Activated CD8-positive, alpha-beta memory T cell treated with anti-CD3 and anti-CD28 coated beads, Interleukin-2, amount 50 U/mL, for 1 hour (primary cell): ENCODE results near the gene MDM1.

Experiments used
- DNase-seq: peaks from one replicate; pipeline ENCODE4 v3.0.0-alpha.2; 2020; ENCODE audit errors: extremely low read depth

Gene MDM1

DNA sequence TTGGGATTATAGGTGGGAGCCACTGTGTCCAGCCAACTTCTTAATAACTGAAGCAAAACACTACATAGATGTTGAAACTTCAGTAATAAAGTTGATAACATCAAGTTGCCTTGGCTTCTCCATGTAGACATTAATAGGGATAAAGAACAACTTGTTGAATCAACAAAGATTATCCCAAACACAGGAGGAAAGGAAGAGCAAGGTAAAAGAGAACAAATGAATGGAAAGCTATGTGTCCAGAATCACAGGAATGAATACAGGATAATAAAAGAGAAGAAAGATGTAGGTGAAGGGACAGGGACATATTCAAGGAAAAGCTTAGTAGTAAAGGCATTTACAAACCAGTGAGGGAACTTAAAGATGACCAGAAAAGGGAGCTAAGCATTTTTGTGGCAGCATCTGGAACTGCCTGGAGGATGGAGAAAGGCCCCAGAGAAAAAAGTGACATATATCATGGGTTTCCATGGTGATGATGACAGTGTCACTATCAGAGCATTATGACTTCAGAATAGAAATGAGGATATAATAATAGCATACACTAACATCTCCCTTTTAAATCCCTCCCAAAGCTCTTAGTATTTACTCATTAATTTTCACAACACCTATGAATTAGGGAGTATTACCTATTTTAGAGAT lies 24.0 kb upstream of the MDM1 start:
- DNase-seq: no peak

DNA sequence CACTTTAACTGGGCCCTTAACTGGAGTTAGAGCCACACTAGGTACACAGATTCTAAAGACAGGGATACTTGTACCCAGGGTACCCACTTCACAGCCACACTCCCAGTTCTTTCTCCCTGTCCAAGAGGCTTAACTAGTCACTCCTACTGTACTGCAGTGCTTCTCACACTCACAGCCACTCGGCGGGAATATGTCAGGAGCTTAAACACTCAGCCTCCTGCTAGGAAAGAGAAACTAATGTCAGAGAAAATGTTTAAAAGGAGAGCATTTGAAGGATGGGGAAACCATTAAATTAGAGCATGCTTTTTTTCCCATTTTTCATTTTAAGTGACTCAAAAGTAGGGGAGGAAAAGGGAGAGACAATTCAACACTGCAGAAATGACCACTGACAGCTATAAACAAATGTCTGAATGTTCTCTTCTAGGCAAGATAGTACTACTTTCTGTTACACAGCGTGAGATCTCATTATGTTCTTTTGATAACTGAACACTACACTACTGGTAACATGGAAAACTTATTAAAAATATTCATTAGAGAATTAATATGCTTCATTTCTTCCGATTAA lies 22.9 kb upstream of the MDM1 start:
- DNase-seq: no peak

DNA sequence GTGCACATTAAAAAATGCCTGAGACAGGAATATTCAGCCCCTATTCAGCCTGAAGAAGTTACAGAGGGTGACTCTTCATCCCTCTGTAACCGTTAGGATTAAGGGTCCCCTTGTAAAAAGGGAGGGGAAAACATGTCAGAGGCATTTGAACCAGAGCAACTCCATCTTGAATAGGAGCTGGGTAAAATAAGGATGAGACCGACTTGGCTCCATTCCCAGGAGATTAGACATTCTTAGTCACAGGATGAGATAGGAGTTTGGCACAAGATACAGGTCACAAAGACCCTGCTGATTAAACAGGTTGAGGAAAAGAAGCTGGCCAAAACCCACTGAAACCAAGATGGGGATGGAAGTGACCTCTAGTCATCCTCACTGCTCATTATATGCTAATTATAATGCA lies 19.9 kb upstream of the MDM1 start:
- DNase-seq: no peak

DNA sequence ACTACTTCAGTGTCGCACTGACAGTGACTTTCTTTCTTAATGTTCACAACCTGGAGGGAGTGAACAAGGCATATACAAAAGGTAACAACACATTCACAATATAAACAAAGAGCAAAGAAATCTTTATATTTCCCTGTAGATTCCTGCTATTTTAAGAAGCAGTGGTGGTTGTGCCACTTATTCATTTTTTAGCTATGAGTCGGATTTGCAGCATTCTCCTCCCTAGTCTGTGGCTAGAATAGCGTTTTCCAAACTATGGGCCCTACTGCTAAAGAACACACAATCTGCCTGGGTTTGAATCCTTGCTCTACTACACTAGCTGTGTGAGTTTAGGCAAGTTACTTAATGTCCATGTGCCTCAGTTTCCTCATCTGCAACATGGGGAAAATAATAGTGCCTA lies 18.6 kb upstream of the MDM1 start:
- DNase-seq: no peak

DNA sequence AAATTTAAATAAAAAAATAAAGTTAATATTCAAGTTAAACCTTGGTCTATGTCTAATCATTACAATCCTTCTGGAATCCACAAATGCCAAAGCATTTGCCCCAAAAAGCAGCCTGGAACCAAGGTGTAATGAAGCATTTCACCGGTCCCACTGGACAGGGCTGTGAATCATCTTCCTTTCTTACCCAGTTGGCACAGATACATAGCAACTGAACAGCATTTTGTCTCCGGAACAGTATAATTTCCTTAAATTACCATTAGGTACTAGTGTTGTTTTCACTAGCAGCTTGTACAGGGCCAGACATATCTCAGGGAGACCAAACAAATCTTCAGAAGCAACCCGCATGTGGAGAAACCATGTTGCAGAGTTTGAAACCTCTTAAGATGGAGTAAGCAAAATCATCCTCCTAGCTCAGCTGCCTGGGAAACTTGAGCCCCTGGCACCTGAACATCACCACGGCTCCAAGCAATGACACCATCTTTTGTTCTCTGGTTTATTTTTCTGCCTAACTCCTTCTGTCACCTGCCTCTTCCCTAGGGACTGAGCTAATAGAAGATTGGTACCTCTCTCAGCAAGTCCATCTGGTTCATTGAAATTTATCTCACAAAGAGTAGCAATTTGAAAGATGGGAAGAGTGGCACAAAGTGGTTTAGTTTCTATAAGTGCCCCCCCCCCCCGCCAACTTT lies 17.9 kb upstream of the MDM1 start:
- DNase-seq: no peak

DNA sequence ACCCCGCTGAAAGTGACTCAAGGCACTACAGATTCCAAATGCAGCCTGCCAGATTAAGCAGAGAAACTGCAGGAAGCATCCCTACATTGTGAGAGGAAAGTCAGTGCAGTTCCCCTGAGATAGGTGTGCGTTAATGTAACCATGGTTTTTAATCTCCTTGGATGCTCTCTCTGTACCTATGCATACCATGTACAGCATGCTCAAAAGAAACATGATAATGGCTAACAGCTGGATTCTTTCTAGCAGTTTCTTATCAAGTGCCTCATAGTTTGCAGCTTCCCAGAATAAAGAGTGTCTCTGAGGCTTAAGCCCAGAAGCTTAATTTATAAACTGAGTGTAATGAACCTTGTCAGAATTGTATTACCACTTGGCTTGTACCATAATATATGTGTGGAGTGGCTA lies 17.1 kb upstream of the MDM1 start:
- DNase-seq: no peak

DNA sequence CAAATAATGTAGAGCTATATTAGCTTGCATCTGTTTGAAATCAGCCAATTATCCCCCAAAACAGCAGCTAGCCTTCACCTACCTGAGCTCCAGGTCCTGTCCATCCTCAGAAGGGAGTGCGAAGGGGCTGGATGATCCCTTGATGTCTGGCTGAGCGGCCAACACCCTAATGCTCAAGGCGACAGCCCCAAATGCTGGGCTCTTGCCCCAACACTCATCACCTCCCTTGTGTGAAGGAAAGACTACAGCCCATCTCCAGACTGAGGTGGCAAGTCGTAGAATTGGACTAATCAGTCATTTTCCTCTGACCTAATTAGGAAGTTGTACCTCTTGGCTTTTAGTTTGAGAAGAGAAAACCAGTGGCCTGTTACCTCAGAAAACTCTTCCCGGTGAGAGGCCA lies 16.3 kb upstream of the MDM1 start:
- DNase-seq: no peak

DNA sequence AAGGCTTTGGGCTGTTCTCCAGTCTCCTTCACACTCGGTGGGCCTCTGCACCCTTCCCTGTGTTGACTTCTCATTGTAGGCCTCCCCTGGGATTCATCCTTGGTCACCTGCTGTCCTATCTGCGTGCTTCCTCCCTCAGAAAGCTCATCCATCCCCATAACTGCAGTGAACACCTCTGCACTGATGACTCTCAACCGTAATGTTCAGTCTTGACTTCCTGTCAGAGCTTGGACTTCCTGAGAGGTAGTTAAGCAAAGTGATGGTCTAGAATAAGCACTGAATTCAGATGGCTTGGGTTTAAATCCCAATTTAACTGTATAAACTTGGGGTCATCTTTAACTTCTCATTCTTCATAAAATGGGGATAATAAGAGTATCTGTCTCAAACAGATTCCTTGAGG lies 13.6 kb upstream of the MDM1 start:
- no peak for DNase-seq

DNA sequence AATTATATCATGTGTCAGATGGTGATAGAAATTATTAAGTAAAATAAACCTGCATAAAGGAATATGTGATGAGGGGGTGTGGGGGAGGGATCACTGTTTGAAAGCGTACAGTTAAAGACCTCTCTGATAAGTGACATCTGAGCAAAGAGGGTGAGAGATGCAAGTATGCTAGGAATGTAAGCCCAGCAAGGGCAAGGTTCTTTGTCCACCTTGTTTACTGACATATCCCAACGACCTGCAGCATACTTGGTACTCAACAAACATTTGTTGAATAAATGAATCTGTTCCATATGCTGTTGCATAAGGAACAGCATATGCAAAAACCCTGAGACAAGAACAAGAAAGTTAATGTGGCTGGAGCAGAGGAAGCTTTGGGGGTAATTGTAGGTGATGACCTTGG lies 12.0 kb upstream of the MDM1 start:
- no peak for DNase-seq

DNA sequence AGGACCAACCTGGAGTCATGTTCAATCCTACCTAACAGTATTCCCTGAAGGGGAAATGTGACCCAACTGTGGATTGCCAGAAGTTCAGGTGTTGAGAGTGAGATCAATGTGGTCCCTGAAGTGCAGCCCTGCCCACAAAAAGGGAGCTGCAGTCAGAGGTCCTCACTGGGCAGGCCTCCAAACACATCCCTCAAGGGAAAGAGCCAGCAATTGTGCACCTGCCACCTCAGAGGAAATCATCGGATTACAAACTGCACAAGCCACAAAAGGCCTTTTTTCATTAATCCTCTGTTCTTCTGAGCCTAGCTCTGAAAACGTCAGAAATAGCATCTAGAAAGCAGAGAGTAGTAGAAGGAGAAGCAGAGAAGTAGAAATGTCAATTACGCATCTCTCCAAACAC lies 10.8 kb upstream of the MDM1 start:
- no peak for DNase-seq

DNA sequence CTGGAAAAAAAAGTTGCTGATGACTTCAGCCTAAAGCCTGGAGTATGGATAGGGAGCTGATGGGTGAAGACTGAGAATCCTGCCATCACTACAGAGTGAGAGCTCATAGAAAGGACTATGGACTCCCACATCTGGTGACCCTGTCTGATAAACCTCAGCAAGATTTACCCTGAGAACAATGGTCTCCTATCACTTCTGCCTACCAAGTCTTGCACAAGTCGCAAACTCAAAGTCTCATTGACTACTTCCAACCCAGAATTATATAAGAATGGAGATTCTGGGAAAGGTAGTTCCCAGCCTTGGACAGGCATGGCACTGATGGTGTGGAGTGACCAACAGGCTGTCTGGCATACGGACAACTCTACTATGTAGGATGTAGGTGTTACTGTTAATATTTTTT lies 9.7 kb upstream of the MDM1 start:
- no peak for DNase-seq

DNA sequence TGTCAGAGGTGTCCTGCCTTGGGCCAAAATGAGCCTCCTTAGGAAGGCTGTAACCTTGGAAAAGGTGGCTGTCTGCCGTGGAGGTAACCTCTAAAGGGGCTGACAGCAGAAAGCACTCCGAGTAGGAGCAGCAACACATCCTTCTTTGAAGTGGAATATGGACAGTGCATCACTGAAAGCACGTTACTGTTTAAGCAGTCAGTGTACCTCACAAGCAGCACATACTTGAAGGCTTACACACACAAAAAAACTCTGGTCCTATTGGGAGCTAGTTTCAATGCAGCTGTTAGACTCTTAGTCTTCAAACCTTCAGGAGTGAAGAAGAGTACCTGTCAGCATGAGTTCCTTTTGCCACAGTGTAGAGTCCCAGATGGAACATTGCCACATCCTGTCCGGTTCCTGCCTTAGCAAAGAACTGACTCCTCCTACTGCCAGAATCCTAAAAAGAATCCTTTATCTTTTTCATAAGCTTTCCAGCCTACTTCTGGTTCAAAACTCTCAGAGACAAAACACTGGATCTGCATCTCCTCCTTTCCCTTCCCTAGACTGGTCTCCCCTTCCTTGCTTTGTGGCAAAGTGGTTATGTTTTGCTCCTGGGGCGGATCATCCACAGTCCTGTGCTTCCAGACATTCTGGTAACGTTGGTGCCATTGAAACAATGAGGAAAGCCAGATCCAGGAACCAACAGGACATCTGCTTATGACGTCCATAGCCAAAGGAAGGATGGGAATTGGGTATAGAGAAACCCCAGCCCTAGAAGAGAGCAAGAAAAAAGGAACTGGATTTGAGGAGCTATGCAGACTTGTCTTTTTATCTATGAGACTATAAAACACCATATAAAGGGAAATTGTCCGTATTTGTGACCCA lies 8.5 kb upstream of the MDM1 start:
- no peak for DNase-seq

DNA sequence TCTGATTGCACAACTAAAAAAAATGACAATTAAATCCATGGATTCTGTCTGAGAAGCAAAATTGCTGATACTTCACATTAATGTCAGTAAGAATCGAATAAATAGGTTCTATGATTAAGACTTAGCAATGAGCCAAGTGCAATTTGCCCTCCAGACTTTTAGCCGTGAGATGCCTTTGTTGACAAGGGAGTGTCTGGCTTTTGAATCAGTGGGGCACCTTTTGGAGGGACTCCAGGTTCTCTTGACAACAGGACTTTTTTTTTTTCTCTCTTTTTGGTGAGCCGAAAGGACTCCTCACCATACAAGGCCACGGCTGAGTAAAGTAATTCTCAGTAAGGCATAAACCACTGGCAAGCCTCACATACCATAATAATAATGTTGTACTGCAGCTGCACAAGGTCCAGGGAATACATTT lies 4.7 kb upstream of the MDM1 start:
- no peak for DNase-seq

DNA sequence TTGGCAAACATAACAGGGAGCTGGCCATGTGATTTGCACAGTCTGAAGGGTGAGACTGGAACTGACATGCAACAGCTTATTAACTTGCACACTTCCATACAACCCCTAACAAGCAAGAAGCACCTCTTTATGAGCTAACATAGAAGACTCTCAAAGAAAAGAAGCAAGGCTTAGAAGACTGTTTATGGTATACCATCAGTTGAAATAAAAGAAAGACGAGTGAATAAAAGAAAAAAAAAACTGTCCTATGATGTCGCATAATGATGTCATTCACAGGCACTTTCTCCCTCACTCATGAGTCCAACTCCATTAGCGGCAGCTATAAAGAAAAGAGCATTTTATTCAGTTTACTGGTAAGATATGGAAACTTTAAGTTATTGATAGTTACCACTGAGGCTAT lies 3.3 kb upstream of the MDM1 start:
- DNase-seq: no peak

DNA sequence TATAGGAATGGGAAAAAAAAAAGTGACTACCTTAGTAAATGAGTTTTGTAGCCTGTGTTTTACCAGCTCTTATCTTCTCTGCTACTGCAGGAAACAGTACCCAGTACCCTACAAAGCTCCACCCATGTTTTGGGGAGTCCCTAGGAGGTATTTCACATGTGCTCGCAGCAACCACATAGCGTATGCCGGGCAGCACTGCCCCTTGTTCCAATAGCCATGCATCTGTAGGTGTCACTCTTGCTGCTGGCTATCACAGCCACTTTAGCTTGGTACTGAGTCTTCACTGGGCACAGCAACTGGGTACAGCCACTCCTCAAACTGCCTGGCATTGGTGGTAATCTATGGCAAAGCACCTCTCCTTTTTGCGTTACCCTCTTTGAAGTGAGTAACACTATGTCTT lies 2.0 kb upstream of the MDM1 start:
- DNase-seq: no peak

DNA sequence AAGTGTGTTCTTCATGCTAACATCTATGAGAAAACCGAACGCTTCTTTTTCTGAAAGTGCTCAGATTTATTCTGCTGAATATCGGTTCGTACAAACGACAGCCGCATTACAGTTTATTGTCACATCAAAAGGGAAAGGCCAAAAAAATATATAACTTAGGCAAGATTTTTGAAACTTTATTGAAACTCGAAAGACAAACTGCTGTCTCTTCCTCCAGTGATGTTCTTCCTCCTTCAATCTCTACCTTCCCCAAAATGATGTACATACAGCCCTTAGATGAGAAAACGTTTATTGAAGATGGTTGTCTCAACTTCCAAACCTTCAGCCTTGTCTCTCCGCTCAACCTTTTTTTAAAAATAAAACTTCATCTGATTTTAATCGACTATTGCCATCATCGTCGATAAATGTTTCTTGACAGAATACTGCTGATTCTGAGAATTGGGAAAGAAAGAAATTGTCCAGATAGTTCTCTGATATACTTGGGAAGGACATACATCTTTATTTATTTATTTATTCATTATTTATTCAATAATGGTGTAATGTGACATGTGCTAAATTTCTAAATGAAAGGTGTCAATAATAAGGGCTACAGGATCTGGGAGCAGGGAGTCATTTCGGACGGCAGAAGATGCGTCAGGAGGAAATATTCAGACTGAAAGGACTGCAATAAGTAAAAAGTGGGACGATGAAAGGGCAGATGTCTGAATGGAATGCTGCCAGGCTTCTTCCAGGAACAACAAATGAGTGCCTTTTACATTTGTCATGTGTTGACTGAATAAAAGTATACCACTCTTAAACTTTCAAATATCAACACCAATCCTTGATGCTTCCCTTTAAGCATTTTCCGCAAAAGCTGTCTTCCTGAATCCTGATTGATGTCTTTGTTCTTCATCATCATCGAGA lies 817 bp upstream of the MDM1 start:
- DNase-seq: no peak

DNA sequence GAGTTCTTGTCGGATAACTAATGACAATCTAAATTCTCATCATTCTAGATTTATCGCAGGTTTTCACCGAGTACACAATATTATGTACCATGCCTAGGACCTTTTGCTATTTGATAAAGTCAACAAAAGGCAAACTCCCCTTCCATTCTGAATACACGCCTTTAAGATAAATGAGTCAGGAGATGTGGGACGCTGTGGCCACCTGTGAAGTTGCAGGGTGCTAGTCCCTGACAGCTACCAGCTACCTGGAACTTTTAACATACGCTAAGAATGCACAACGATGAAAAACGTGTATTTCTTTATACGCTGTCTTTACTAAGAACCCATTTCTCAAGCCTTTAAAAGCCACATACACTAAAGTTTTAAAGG lies 678 bp downstream of the MDM1 start:
- no peak for DNase-seq

DNA sequence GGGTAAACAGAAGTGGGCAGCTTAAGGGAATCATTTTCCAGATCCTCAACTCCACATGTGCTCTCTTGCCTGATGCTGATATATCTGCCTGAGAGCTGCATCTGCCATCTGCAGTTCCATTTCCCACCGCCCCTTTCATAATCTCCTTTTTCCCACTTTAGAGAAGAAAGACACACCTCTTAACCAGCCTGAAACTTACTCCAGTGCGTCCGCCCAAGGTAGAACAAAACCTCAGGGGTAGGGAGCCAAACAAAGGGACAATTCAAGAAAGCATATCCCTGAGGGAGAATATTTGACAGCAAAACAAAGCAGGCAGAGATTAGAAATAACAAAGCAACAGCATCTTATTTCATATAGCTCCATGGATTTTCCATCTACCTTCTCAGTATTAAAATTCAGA lies 4.3 kb downstream of the MDM1 start:
- no peak for DNase-seq

DNA sequence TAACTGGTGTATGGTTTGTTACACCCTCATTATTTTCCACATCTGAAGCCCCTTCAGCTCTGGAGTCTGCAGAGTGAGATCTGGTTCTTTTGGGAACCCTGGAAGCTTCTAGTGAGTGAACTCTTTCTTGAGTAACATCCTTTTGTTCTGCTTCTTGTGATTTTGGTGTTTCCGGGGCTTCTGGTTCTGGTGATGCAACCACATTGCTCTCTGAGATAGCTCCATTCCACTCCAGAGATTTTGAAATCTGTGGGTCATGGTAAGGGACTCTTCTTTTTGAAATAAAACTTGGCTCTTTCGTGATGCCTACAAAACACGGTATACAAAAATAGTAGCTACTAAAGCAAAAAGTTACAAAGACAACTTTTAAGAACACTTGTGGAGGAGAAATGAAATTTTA lies 5.4 kb downstream of the MDM1 start:
- DNase-seq: no peak

DNA sequence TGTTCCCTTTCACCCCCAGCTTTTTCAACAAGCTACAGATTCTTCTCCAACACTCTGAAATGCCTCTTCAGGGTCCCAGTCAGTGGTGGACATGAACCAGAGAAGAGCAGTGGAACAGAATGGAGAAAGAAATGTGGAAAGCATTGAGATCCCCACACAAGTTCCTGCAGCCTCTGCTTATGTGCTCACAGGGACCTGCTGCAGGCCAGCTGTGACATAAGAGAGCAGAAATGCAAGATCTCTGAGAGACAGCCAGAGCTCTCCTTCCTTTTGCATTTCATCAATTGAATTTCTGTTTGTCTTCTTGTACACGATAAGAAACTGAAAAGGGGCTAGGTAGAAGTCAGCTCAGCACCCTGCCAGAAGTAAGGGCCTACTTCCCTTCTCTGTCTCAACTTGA lies 6.2 kb downstream of the MDM1 start:
- DNase-seq: no peak

DNA sequence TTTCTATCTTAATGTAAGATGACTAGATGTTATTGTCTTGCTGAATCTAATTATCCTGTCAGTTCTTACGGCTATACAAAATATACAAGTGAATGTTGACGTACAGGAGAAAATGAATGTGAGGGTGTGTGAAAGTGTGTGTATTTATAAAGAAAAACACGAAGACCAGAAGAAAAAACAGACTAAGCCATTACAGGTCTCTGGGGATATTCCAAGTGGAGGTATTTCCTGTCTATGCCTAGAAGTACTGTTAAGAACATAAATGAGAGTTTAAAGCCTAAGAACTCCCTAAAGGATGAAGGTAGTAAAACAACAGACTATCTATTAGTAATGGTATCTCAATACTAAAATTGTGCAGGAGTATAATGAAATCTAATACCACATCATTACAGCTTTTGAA lies 7.6 kb downstream of the MDM1 start:
- DNase-seq: no peak

DNA sequence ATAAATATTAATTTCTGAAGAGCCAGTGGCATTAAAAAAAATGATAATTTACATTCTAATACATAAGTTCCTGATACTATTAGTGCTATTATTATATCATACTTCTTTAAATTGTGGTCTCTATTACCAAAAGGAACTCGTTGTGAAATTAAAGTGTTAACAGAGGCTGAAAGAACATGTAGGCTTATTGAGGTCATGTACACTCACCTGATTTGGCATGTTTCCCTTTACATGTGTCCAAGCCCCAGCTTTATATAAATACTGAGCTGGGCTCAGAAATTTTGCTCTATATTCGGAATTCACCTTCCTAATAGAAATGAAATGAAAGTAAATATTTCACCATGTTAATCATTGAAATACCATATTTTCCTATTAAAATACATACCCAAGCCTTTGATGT lies 11.0 kb downstream of the MDM1 start:
- DNase-seq: no peak
